IPS-15b (cell line): ENCODE data around the gene CFH.
"Not testable (repeated sequence)": the region's sequence is repeated elsewhere in the genome, so short reads cannot be mapped to it uniquely, and the experiment has no call there.

Source experiments
- H3K27me3 ChIP-seq: one replicate; pipeline ENCODE4 v1.6.1; 2013; ENCODE audit warnings: low read length; ENCODE audit not compliant: control insufficient read depth, insufficient read depth
- H3K36me3 ChIP-seq: one replicate; pipeline ENCODE4 v1.6.1; 2013; ENCODE audit warnings: low read length; ENCODE audit not compliant: control insufficient read depth, insufficient read depth
- H3K4me1 ChIP-seq: one replicate; pipeline ENCODE4 v1.6.1; 2013; ENCODE audit warnings: mild to moderate bottlenecking, low read length; ENCODE audit not compliant: control insufficient read depth, insufficient read depth
- H3K4me3 ChIP-seq: one replicate; pipeline ENCODE4 v1.5.1; 2013; ENCODE audit warnings: low read depth, low read length
- H3K9ac ChIP-seq: one replicate; pipeline ENCODE4 v1.6.1; 2013; ENCODE audit warnings: low read depth, mild to moderate bottlenecking, low read length
- H3K9me3 ChIP-seq: one replicate; pipeline ENCODE4 v1.6.1; 2013; ENCODE audit warnings: mild to moderate bottlenecking, low read length; ENCODE audit not compliant: control insufficient read depth, insufficient read depth

Gene CFH

GRCh38 chr1:196774175-196774574, 122.3 kb downstream of the CFH start:
- no peak overlapping the region for H3K4me3 ChIP-seq
- no peaks in the 10 kb centered on the region for H3K36me3 ChIP-seq
- no peaks in the 10 kb centered on the region for H3K4me1 ChIP-seq
- no peaks in the 10 kb centered on the region for H3K9me3 ChIP-seq
- no peaks in the 10 kb centered on the region for H3K27me3 ChIP-seq
- no peak overlapping the region for H3K9ac ChIP-seq

GRCh38 chr1:196774603-196775002, 122.8 kb downstream of the CFH start, which contains the start of gene CFHR3:
TSS of gene CFHR3 (plus strand) at chr1:196774840. CDS start at chr1:196774887, 47 bp downstream.
- Histone ChIP-seq H3K4me3 (no peak within 1 kb of the TSS), H3K27me3 (no peaks in the 10 kb centered on the region)

DNA sequence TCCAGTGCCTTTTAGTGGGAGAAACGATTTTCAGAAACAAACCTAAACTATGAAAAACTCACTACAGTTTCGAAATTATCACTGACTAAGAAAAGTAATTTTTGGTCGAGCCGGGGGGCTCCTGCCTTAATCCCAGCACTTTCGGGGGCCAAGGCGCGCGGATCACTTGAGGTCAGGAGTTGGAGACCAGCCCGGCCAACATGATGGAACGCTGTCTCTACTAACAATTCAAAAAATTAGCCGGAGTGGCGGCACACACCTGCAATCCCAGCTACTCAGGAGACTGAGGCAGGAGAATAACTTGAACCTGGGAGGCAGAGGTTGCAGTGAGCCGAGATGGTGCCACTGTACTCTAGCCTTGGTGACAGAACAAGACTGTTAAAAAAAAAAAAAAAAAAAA, 125.8 kb downstream of the CFH start:
- Histone ChIP-seq H3K4me3 (no peak overlapping the region), H3K9me3 (no peaks in the 10 kb centered on the region), H3K27me3 (no peaks in the 10 kb centered on the region), H3K9ac (no peak overlapping the region), H3K36me3 (no peaks in the 10 kb centered on the region), H3K4me1 (no peaks in the 10 kb centered on the region)

More at GRCh38 chr1:196774603-196775002, 122.8 kb downstream of the CFH start, which contains the start of gene CFHR3:
- H3K4me1 ChIP-seq: no peaks in the 10 kb centered on the region
- no peak within 1 kb of the TSS for H3K9ac ChIP-seq
- no peaks in the 10 kb centered on the region for H3K9me3 ChIP-seq
- no peaks in the 10 kb centered on the region for H3K36me3 ChIP-seq

GRCh38 chr1:196779093-196779492, 127.2 kb downstream of the CFH start:
- no peak overlapping the region for H3K9ac ChIP-seq
- no peaks in the 10 kb centered on the region for H3K27me3 ChIP-seq
- H3K9me3 ChIP-seq: no peaks in the 10 kb centered on the region
- H3K4me1 ChIP-seq: no peaks in the 10 kb centered on the region
- no peak overlapping the region for H3K4me3 ChIP-seq
- H3K36me3 ChIP-seq: no peaks in the 10 kb centered on the region

GRCh38 chr1:196791252-196791651, 139.4 kb downstream of the CFH start:
- H3K9me3 ChIP-seq: not testable (repeated sequence)

GRCh38 chr1:196794103-196794502, 142.3 kb downstream of the CFH start:
- not testable (repeated sequence) for H3K9me3 ChIP-seq, H3K9ac ChIP-seq, H3K36me3 ChIP-seq, H3K4me1 ChIP-seq, H3K27me3 ChIP-seq, H3K4me3 ChIP-seq

More at GRCh38 chr1:196791252-196791651, 139.4 kb downstream of the CFH start:
- H3K9ac ChIP-seq, H3K4me1 ChIP-seq, H3K4me3 ChIP-seq, H3K27me3 ChIP-seq, H3K36me3 ChIP-seq: not testable (repeated sequence)
